ENCODE measurements around the gene OR4D1.
A peak's percentile ranks its signal among the peaks of the same experiment; 100 is the strongest.
"Not testable (repeated sequence)": the region's sequence is repeated elsewhere in the genome, so short reads cannot be mapped to it uniquely, and the experiment has no call there.

The OR4D1 gene

DNA sequence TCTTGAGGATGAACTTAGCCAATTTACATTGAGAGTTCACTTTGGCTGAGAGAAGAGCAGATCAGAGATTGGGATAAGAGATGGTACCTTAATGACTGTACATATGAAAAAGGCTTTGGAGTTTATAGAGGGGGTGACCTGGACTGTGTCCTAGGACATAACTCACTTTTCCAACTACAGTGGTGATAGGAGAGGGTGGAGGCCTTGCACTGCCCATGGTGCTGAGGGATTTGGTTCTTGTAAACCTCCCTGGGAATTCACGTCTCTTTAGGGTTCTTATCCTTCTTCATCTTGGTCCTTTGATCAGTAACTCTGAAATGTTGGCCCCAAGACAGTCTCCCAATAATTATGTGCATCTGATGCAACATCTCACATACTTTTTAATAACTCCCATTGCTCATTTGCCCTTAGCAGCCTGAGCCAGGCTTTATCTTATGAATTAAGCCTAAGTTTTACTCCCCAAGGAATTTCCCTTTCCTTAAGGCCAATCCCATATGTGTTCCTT, at the start of gene OR4D1:
Gene OR4D1, plus strand, starts transcription at position 455 of the 505 bp plus-strand sequence. CDS start 6,770 bp downstream, outside the sequence.
- no peak for DNase-seq

GRCh38 chr17:58100506-58100905, 47.7 kb upstream of the OR4D1 start:
- DNase-seq = no peak

- not testable (repeated sequence) for DNase-seq
Observed at GRCh38 chr17:58101898-58102297, 46.3 kb upstream of the OR4D1 start.

- DNase-seq = no peak
Observed at GRCh38 chr17:58105093-58105492, 43.1 kb upstream of the OR4D1 start.

DNA sequence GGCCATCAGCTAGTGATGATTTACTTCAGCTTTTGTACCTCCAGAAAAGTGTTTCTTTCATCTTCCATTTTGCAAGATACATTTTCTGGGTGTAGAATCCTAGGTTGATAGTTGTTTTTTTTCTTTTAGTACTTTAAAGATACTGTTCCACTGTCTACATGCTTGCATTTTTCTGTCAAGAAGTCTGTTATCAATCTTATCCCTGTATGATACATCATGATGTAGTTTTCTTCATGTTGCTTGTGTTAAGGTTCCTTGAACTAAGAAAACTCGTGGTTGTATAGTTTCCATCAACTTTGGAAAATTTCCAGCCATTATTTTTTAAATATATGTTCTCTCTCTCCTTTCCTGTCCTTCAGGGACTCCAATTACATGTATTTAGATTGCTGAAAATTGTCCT, 40.9 kb upstream of the OR4D1 start:
- no peak for DNase-seq

DNA sequence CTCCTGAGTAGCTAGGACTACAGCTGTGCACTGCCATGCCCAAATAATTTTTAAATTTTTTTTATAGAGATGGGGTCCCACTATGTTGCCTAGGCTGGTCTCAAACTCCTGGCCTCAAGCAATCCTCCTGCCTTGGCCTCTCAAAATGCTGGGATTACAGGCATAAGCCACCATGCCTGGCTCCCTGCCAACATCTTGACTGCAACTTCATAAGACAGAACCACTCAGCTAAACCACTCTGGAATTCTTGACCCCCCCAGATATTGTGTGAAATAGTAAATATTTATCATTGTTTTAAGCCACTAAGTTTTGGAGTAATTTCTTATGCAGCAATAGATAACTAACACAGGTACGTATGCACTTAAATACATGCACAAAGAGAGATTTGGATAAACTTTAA, 39.0 kb upstream of the OR4D1 start:
- DNase-seq = no peak

GRCh38 chr17:58110012-58110411, 38.2 kb upstream of the OR4D1 start:
- no peak for DNase-seq

DNA sequence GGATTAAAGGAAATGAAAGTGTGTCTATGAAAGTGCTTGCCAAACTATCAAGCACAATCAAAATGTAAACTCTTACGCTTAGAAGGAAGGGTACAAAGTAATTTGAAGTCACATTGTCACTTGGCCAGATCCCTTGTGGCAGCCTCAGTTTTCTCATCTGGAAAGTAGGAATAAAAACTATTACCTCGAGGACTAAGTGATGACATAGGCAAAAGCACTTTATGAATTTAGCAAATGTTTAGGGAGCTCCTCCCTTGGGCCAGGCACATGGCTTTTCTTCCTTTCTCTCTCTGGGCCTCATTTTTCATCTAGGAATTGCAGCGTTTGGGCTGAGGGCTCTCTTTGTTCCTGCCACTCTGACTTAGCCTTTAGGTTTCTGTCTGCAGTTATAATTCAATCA, 36.5 kb upstream of the OR4D1 start:
- no peak for DNase-seq

- peak; percentile 84 for DNase-seq
Observed at GRCh38 chr17:58112970-58113631, 35.1 kb upstream of the OR4D1 start.

GRCh38 chr17:58113947-58114346, 34.2 kb upstream of the OR4D1 start:
- DNase-seq = no peak

- DNase-seq = no peak
Observed at GRCh38 chr17:58117382-58117781, 30.8 kb upstream of the OR4D1 start.

- no peak for DNase-seq
Observed at GRCh38 chr17:58119491-58119890, 28.7 kb upstream of the OR4D1 start.

GRCh38 chr17:58120195-58120822, 27.9 kb upstream of the OR4D1 start:
- DNase-seq = peak; percentile 51

DNA sequence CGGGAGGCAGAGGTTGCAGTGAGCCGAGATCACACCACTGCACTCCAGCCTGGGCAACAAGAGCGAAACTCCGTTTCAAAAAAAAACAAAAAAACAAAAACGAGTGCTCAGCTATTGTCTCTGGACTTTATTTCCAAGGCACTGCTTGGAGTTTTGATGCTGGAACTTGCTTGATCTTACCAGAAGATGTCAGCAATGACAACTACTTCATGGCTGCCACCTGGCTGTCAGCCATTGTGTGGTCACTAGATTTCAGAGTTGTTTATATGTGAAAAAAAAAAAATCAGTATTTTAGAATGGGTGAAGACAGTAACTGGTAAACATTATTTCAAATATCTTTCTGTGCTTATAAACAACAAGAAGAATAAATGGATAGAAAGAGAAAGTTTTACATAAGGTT, 26.3 kb upstream of the OR4D1 start:
- peak; percentile 42 for DNase-seq

DNA sequence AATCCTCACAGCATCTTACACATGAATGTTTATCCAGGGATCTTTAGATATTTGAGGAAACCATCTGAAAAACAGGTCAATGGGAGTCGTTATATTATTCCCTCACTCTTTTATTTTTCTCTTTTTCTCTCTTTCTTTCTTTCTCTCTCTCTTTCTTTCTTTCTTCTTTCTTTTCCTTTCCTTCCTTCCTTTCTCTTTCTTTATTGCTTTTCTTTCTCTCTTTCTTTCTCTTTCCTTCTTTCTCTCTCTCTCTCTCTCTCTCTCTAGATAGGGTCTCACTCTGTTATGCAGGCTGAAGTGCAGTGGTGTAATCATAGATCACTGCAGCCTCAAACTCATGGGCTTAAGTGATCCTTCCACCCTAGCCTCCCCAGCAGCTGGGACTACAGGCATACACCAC, 20.3 kb upstream of the OR4D1 start:
- DNase-seq = no peak

DNA sequence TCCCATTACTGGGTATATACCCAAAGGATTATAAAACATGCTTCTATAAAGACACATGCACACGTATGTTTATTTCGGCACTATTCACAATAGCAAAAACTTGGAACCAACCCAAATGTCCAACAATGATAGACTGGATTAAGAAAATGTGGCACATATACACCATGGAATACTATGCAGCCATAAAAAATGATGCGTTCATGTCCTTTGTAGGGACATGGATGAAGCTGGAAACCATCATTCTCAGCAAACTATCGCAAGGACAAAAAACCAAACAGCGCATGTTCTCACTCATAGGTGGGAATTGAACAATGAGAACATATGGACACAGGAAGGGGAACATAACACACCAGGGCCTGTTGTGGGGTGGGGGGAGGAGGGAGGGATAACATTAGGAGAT, 15.5 kb upstream of the OR4D1 start:
- DNase-seq = not testable (repeated sequence)

DNA sequence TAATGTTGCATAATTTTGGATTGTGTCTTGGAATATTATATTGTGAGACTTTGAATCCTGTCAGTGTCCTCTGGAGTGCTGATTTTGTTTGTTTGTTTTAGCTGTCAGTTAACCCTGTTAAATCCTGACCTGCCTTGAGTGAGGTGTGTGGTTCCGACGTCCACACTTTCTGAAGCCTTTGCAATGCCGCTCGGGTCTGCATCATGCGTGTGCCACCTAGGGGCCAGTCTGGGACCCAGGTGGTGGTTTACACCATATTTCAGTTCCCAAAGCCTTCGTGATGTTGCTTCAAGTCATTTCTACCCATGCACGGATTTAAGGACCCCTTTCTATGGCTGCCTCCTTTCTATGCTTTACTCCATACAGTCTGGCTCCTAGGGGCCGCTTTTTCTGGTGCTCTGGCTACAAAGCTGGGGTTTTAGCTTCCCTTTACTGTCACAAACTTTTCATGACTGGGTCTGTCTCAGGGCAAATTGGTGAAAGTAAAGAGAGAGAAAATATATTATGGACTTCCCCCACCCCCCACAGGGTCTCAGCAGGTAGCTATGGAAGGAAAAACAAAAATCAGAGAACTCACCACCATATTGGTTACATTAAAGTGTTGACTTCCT, 11.4 kb upstream of the OR4D1 start:
- DNase-seq = no peak

DNA sequence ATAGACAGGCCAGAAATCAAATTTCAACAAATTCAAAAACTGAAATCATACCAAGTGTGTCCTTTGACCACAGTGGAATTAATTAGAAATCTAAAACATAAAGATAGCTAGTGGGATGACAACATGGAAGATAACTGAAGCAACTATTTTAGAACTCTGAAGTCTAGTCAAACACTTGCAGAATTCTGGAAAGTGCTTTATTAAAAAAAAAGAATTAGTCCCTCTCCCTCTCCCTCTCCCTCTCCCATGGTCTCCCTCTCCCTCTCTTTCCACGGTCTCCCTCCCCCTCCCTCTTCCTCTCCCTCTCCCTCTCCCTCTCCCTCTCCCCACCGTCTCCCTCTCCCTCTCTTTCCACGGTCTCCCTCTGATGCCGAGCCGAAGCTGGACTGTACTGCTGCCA, 6.7 kb upstream of the OR4D1 start:
- DNase-seq = no peak

DNA sequence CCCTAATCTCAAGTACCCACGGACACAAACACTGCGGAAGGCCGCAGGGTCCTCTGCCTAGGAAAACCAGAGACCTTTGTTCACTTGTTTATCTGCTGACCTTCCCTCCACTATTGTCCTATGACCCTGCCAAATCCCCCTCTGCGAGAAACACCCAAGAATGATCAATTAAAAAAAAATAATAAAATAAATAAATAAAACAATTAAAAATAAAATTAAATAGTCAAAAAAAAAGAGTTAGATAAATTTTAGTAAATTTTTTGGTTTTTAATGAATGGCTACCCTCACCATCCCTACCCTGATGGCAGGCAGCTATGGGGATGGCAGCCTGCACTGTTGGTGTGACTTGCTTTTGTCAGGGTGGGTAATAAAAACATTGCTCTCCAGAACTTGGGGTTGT, 4.8 kb upstream of the OR4D1 start:
- DNase-seq = not testable (repeated sequence)

- no peak for DNase-seq
Observed at GRCh38 chr17:58144801-58145200, 3.4 kb upstream of the OR4D1 start.

- DNase-seq = no peak
Observed at GRCh38 chr17:58148609-58149008, 425 bp downstream of the OR4D1 start.

DNA sequence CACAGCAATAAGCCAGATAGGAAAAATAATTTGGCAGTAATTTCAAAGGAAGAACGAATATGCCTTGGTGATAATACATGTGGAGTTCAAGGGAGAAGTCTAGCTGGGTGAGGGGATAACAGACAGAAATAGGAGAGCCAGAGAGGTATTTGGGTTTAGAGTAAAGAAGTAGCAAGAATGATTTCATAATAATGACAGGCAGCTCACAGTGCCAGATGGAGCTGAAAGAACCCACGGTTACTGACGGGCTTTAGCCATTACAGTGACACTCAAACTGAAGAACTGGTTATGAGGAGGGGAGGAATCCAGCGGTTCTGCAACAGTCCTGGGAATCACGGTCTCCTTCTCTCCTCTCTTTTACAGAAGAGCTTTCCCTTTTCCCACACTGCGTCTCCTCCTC, 2.2 kb downstream of the OR4D1 start:
- no peak for DNase-seq

GRCh38 chr17:58153046-58153445, 4.9 kb downstream of the OR4D1 start:
- peak; percentile 73 for DNase-seq

GRCh38 chr17:58153671-58154070, 5.5 kb downstream of the OR4D1 start:
- DNase-seq = no peak
